SIG-M5 treated with dmso at 0.1 percent for 504 hours (cell line): ENCODE measurements around the gene RAD21L1.
A peak's percentile ranks its signal among the peaks of the same experiment; 100 is the strongest.
"Not testable (repeated sequence)": the region's sequence is repeated elsewhere in the genome, so short reads cannot be mapped to it uniquely, and the experiment has no call there.

Source experiments
- DNase-seq: peaks from one replicate; lab custom pipeline; 2025; ENCODE audit not compliant: unreplicated experiment; lab: John Stamatoyannopoulos, UW

The RAD21L1 gene

GRCh38 chr20:1224205-1224890 is 1.5 kb upstream of the RAD21L1 start:
- DNase-seq: no peak

GRCh38 chr20:1225263-1225782 is 521 bp upstream of the RAD21L1 start:
- DNase-seq: no peak

GRCh38 chr20:1229541-1229940 is 3.7 kb downstream of the RAD21L1 start:
- DNase-seq: no peak

- no peak for DNase-seq
Measured at GRCh38 chr20:1232286-1233111, 6.7 kb downstream of the RAD21L1 start.

GRCh38 chr20:1240549-1240948 is 14.7 kb downstream of the RAD21L1 start:
- no peak for DNase-seq

- DNase-seq: no peak
Measured at GRCh38 chr20:1241456-1241855, 15.6 kb downstream of the RAD21L1 start.

GRCh38 chr20:1242099-1242498 is 16.3 kb downstream of the RAD21L1 start:
- no peak for DNase-seq

- no peak for DNase-seq
Measured at GRCh38 chr20:1242530-1242929, 16.7 kb downstream of the RAD21L1 start.

GRCh38 chr20:1245578-1245977 is 19.7 kb downstream of the RAD21L1 start:
- DNase-seq: no peak

GRCh38 chr20:1247689-1248088 is 21.8 kb downstream of the RAD21L1 start:
- DNase-seq: no peak

- DNase-seq: not testable (repeated sequence)
Measured at GRCh38 chr20:1250282-1250681, 24.4 kb downstream of the RAD21L1 start.

- no peak for DNase-seq
Measured at GRCh38 chr20:1252416-1252815, 26.6 kb downstream of the RAD21L1 start.

- DNase-seq: no peak
Measured at GRCh38 chr20:1254254-1254653, 28.4 kb downstream of the RAD21L1 start.

- DNase-seq: peak; percentile 6
Measured at GRCh38 chr20:1255675-1256074, 29.8 kb downstream of the RAD21L1 start.

GRCh38 chr20:1263853-1264252 is 38.0 kb downstream of the RAD21L1 start:
- DNase-seq: no peak

GRCh38 chr20:1264727-1265126 is 38.9 kb downstream of the RAD21L1 start:
- no peak for DNase-seq

GRCh38 chr20:1265226-1265915 is 39.5 kb downstream of the RAD21L1 start:
- no peak for DNase-seq

GRCh38 chr20:1265916-1266166 is 40.0 kb downstream of the RAD21L1 start:
- no peak for DNase-seq

GRCh38 chr20:1266167-1266973 is 40.5 kb downstream of the RAD21L1 start, which contains the start of gene SNPH:
SNPH (plus strand) TSS chr20:1266294; CDS start chr20:1296240, 29,946 bp downstream.
- DNase-seq: peak; percentile 20

GRCh38 chr20:1267161-1267560 is 41.3 kb downstream of the RAD21L1 start:
- DNase-seq: no peak

GRCh38 chr20:1267809-1268374 is 42.0 kb downstream of the RAD21L1 start:
- DNase-seq: no peak
